Keratinocyte (primary cell): ENCODE measurements around the gene PLEKHM1. TPM values are rescaled to one million over a fixed set of nuclear protein-coding genes. Genes with fewer than 3 reads are reported as not detected.

Source experiments
- DNase-seq: peaks from one replicate; pipeline ENCODE4 v3.0.0-alpha.2; 2011; ENCODE audit warnings: low read depth, missing footprints, low spot score
- FAIRE-seq: peaks from 2 replicates; lab custom pipeline; 2011; peaks lifted over from hg19 to GRCh38; lab: Jason Lieb, UNC
- H2AFZ ChIP-seq: 2 replicates; pipeline ENCODE4 v1.6.0; 2012; ENCODE audit warnings: low read length, control low read depth, inconsistent platforms; ENCODE audit not compliant: control insufficient read depth
- H3K27ac ChIP-seq: 2 replicates; pipeline ENCODE4 v1.5.1; 2011; ENCODE audit warnings: low read length; ENCODE audit not compliant: control insufficient read depth, insufficient read depth
- H3K27me3 ChIP-seq: 3 replicates; pipeline ENCODE4 v1.6.0; 2011; ENCODE audit warnings: low read length; ENCODE audit not compliant: control insufficient read depth, insufficient read depth; ENCODE audit errors: extremely low read depth
- H3K36me3 ChIP-seq, 2 experiments: 2 replicates in 1 of 2; 3 replicates in 1 of 2; pipeline ENCODE4 v1.5.1; 2011; ENCODE audit warnings: low read length in 2 of 2, mild to moderate bottlenecking in 1 of 2; ENCODE audit not compliant: control insufficient read depth in 2 of 2, insufficient read depth in 2 of 2; ENCODE audit errors: extremely low read depth in 1 of 2
- H3K4me1 ChIP-seq: 3 replicates; pipeline ENCODE4 v1.5.1; 2011; ENCODE audit warnings: low read length; ENCODE audit not compliant: control insufficient read depth, insufficient read depth; ENCODE audit errors: extremely low read depth
- H3K4me2 ChIP-seq: 3 replicates; pipeline ENCODE4 v1.6.0; 2011; ENCODE audit warnings: low read depth, low read length; ENCODE audit not compliant: control insufficient read depth, insufficient read depth; ENCODE audit errors: extremely low read depth
- H3K4me3 ChIP-seq, 3 experiments: fragments of 200-600 bp in 1 of 3; sonication (generic) in 1 of 3; 2 replicates in 2 of 3; 3 replicates in 1 of 3; pipeline ENCODE4 v1.5.1; 2011 to 2016; ENCODE audit warnings: low read length in 3 of 3, mild to moderate bottlenecking in 3 of 3, control low read depth in 2 of 3, inconsistent platforms in 1 of 3, low read depth in 1 of 3, mixed read lengths in 1 of 3, mixed run types in 1 of 3, moderate library complexity in 1 of 3; ENCODE audit not compliant: control insufficient read depth in 2 of 3, insufficient read depth in 2 of 3; ENCODE audit errors: extremely low read depth in 1 of 3
- H3K79me2 ChIP-seq: 2 replicates; pipeline ENCODE4 v1.6.0; 2012; ENCODE audit warnings: low read length; ENCODE audit not compliant: control insufficient read depth, insufficient read depth
- H3K9ac ChIP-seq: 3 replicates; pipeline ENCODE4 v1.6.0; 2011; ENCODE audit warnings: low read length; ENCODE audit not compliant: control insufficient read depth, insufficient read depth; ENCODE audit errors: extremely low read depth
- H3K9me1 ChIP-seq: 3 replicates; pipeline ENCODE4 v1.6.0; 2011; ENCODE audit warnings: low read length; ENCODE audit not compliant: control insufficient read depth, insufficient read depth; ENCODE audit errors: extremely low read depth
- H3K9me3 ChIP-seq: 2 replicates; pipeline ENCODE4 v1.5.1; 2012; ENCODE audit warnings: low read depth, low read length; ENCODE audit not compliant: control insufficient read depth
- H4K20me1 ChIP-seq: 3 replicates; pipeline ENCODE4 v1.6.0; 2011; ENCODE audit warnings: low read length; ENCODE audit not compliant: control insufficient read depth, insufficient read depth; ENCODE audit errors: extremely low read depth
- CTCF ChIP-seq, 3 experiments: IDR thresholded peaks in 1 of 3; conservative IDR thresholded peaks in 1 of 3; optimal IDR thresholded peaks in 1 of 3; 2 replicates in 2 of 3; 3 replicates in 1 of 3; pipeline versions ENCODE3 to v1.5.1; 2011; ENCODE audit warnings: low read length in 3 of 3, mild to moderate bottlenecking in 3 of 3, moderate library complexity in 2 of 3, control low read depth in 1 of 3, inconsistent platforms in 1 of 3; ENCODE audit not compliant: insufficient read depth in 2 of 3; ENCODE audit errors: extremely low read depth in 1 of 3
- EZH2 ChIP-seq: IDR thresholded peaks from one replicate; pipeline ENCODE4 v1.6.1; 2012; ENCODE audit warnings: inconsistent platforms, mild to moderate bottlenecking, low read length, moderate library complexity
- dilution Hi-C: fragments of 300-500 bp; cut with MboI; formaldehyde crosslinking; loops from one replicate; pipeline ENCODE4 v1.7.0; 2020; ENCODE audit warnings: low sequenced_read_pairs; ENCODE audit not compliant: extremely low pct_ligation_motif_present
- polyA plus RNA-seq, 5 experiments: library from polyadenylated mRNA; depleted of rRNA in 3 of 5; stranded (reverse) in 3 of 5; stranded (forward) in 1 of 5; unstranded in 1 of 5; fragments of >200 nt; gene quantifications; 1 replicate in 1 of 5; 2 replicates in 3 of 5; 3 replicates in 1 of 5; pipeline versions ENCODE4 v1.2.1 to v1.2.3, GENCODE V29; 2011 to 2012; ENCODE audit warnings: missing spikeins in 2 of 5, low read depth in 1 of 5, low replicate concordance in 1 of 5

Gene PLEKHM1
- polyA plus RNA-seq, 1 donor (not counting 4 experiments of a cell fraction or from before 2014, with no cell fraction given), result 33.0 TPM

- Histone ChIP-seq H3K4me3 (no peak overlapping the region), H2AFZ (no peak overlapping the region), H3K36me3 (peaks cover 22 to 52% of the 10 kb centered on the region in 2 experiments), H3K79me2 (no peaks in the 10 kb centered on the region), H4K20me1 (no peaks in the 10 kb centered on the region), H3K27ac (no peak overlapping the region), H3K4me2 (no peak overlapping the region), H3K27me3 (no peaks in the 10 kb centered on the region), H3K4me1 (no peaks in the 10 kb centered on the region), H3K9me1 (no peaks in the 10 kb centered on the region), H3K9me3 (no peaks in the 10 kb centered on the region), H3K9ac (no peak overlapping the region)
- dilution Hi-C loops, result no loop called here
- DNase-seq, result no peak
- FAIRE-seq, result no peak
- TF ChIP-seq EZH2, result no peak
- TF ChIP-seq CTCF (optimal IDR thresholded peaks at IDR 0.05 in 1 of 3, IDR thresholded peaks at IDR 0.05 in 1 of 3, conservative IDR thresholded peaks at IDR 0.05 in 1 of 3; ENCODE audit: extremely low read depth in 1 of 3, insufficient read depth in 2 of 3, low read length in 3 of 3), result no peak
These were observed 91.7 kb downstream of the PLEKHM1 start for GRCh38 chr17:45398800-45399199.

GRCh38 chr17:45397796-45398195, 92.7 kb downstream of the PLEKHM1 start:
- Histone ChIP-seq H3K36me3 (peaks cover 16 to 44% of the 10 kb centered on the region in 2 experiments), H3K9me1 (no peaks in the 10 kb centered on the region), H3K27ac (no peak overlapping the region), H3K9me3 (no peaks in the 10 kb centered on the region), H2AFZ (no peak overlapping the region), H3K79me2 (no peaks in the 10 kb centered on the region), H3K4me2 (no peak overlapping the region), H4K20me1 (no peaks in the 10 kb centered on the region), H3K9ac (no peak overlapping the region), H3K4me3 (no peak overlapping the region), H3K4me1 (no peaks in the 10 kb centered on the region), H3K27me3 (no peaks in the 10 kb centered on the region)
- DNase-seq, result no peak
- dilution Hi-C loops, result no loop called here
- no peak for FAIRE-seq
- TF ChIP-seq CTCF (optimal IDR thresholded peaks at IDR 0.05 in 1 of 3, IDR thresholded peaks at IDR 0.05 in 1 of 3, conservative IDR thresholded peaks at IDR 0.05 in 1 of 3; ENCODE audit: extremely low read depth in 1 of 3, insufficient read depth in 2 of 3, low read length in 3 of 3), result no peak
- TF ChIP-seq EZH2, result no peak
